ENCODE results near the gene PAX9. TPM values are rescaled to one million over a fixed set of nuclear protein-coding genes. Genes with fewer than 3 reads are reported as not detected.

PAX9 gene
- total RNA-seq, 4 donors from 2014 or later: 0.81 to 5.4 (median 1.3) TPM

GRCh38 chr14:36726128-36726527, 64.5 kb downstream of the PAX9 start:
- Histone ChIP-seq H3K36me3 (no peaks in the 10 kb centered on the region), H3K9me3 (no peaks in the 10 kb centered on the region), H3K4me3 (no peak overlapping the region), H3K27ac (no peak overlapping the region), H3K4me1 (no peaks in the 10 kb centered on the region), H3K27me3 (no peaks in the 10 kb centered on the region)
- WGBS, 2 donors (ENCODE audit: low coverage in 1 of 2): 82 to 87% methylated on average over 2 to 3 of the region's 3 CpGs
- no peak for ATAC-seq
- TF ChIP-seq EP300 (IDR thresholded peaks at IDR 0.05): no peak
- TF ChIP-seq CTCF (IDR thresholded peaks at IDR 0.05): no peak

Other genes with a start within 250 kb of the PAX9 start
- gene NKX2-1, start 141.6 kb upstream of the PAX9 start, total RNA-seq: not detected
- not detected for gene NKX2-8, start 79.2 kb upstream of the PAX9 start, total RNA-seq